BJ (cell line): ENCODE measurements around the gene SYNE1. TPM values are rescaled to one million over a fixed set of nuclear protein-coding genes. Genes with fewer than 3 reads are reported as not detected.

ENCODE experiments used
- CTCF ChIA-PET: fragments of 350-600 bp; formaldehyde crosslinking; extraction: SDS; loops from one replicate; lab custom pipeline; 2021; ENCODE audit warnings: antibody characterized with exemption, inconsistent platforms; lab: Yijun Ruan, JAX
- POLR2A ChIA-PET: fragments of 300-600 bp; sonication (Branson Sonifier 250); formaldehyde crosslinking; extraction: SDS; loops from one replicate; lab custom pipeline; 2021; ENCODE audit warnings: antibody characterized with exemption; lab: Charles Lee
- DNase-seq: peaks from one replicate; pipeline ENCODE4 v3.0.0-alpha.2; 2011; ENCODE audit warnings: low read depth
- H3K27me3 ChIP-seq: 2 replicates; pipeline ENCODE4 v1.6.0; 2011; ENCODE audit warnings: low read length; ENCODE audit not compliant: control insufficient read depth, insufficient read depth
- H3K36me3 ChIP-seq: 2 replicates; pipeline ENCODE4 v1.5.1; 2011; ENCODE audit warnings: low read length; ENCODE audit not compliant: control insufficient read depth, insufficient read depth
- H3K4me3 ChIP-seq: 2 replicates; pipeline ENCODE4 v1.5.1; 2011; ENCODE audit warnings: low read depth, mild to moderate bottlenecking, control low read depth, low read length
- CTCF ChIP-seq: IDR thresholded peaks from 2 replicates; pipeline ENCODE4 v1.5.1; 2011; ENCODE audit warnings: low read depth, mild to moderate bottlenecking, control low read depth, inconsistent platforms, low read length, moderate library complexity; ENCODE audit not compliant: insufficient read depth
- polyA plus RNA-seq: library from polyadenylated mRNA; depleted of rRNA; stranded (reverse); fragments of >200 nt; gene quantifications from 2 replicates; pipeline ENCODE4 v1.2.3, GENCODE V29; 2011

The SYNE1 gene
- polyA plus RNA-seq, 1 experiment, result 44.2 TPM

GRCh38 chr6:152453421-152453820 is 183.7 kb downstream of the SYNE1 start:
- CTCF ChIA-PET, result interaction anchor here (0.9 kb wide), 1 partner anchor 28 kb away, joined by 4 read pairs; no protein-coding TSS in a partner anchor
- Histone ChIP-seq H3K27me3 (no peaks in the 10 kb centered on the region), H3K4me3 (no peak overlapping the region), H3K36me3 (no peaks in the 10 kb centered on the region)
- no peak for DNase-seq
- no peak for TF ChIP-seq CTCF
- POLR2A ChIA-PET, result interaction anchor here (0.7 kb wide), 1 partner anchor 21 kb away, joined by 3 read pairs; no protein-coding TSS in a partner anchor

- no peak for TF ChIP-seq CTCF
- DNase-seq, result no peak
- no peaks in the 10 kb centered on the region for H3K36me3 ChIP-seq
- POLR2A ChIA-PET, result no interaction called here
- CTCF ChIA-PET, result interaction anchor here (1.2 to 1.8 kb wide), 2 partner anchors 15 to 17 kb away, joined by 3 to 4 read pairs; no protein-coding TSS in a partner anchor
- H3K4me3 ChIP-seq, result no peak overlapping the region
- H3K27me3 ChIP-seq, result no peaks in the 10 kb centered on the region
Measured at GRCh38 chr6:152452639-152453038, 184.5 kb downstream of the SYNE1 start.

GRCh38 chr6:152450519-152450918 is 186.6 kb downstream of the SYNE1 start:
- no peak overlapping the region for H3K4me3 ChIP-seq
- DNase-seq, result no peak
- TF ChIP-seq CTCF, result no peak
- ChIA-PET POLR2A (no interaction called here), CTCF (interaction anchor here (0.9 kb wide), 1 partner anchor 11 kb away, joined by 5 read pairs; no protein-coding TSS in a partner anchor)
- H3K36me3 ChIP-seq, result no peaks in the 10 kb centered on the region
- H3K27me3 ChIP-seq, result no peaks in the 10 kb centered on the region

GRCh38 chr6:152441902-152442301 is 195.3 kb downstream of the SYNE1 start:
- Histone ChIP-seq H3K4me3 (no peak overlapping the region), H3K27me3 (no peaks in the 10 kb centered on the region), H3K36me3 (no peaks in the 10 kb centered on the region)
- ChIA-PET CTCF (interaction anchor here (1.5 kb wide), 1 partner anchor 19 kb away, joined by 4 read pairs; no protein-coding TSS in a partner anchor), POLR2A (no interaction called here)
- no peak for TF ChIP-seq CTCF
- DNase-seq, result no peak

- no peak overlapping the region for H3K4me3 ChIP-seq
- CTCF ChIA-PET, result interaction anchor here (0.9 kb wide), 1 partner anchor 16 kb away, joined by 3 read pairs; no protein-coding TSS in a partner anchor
- no peak for TF ChIP-seq CTCF
- no peaks in the 10 kb centered on the region for H3K36me3 ChIP-seq
- POLR2A ChIA-PET, result no interaction called here
- H3K27me3 ChIP-seq, result no peaks in the 10 kb centered on the region
- DNase-seq, result no peak
Measured at GRCh38 chr6:152435816-152436215, 201.3 kb downstream of the SYNE1 start.
